GM21529 (cell line): ENCODE data around the gene PDXDC1.
"Not testable (repeated sequence)": the region's sequence is repeated elsewhere in the genome, so short reads cannot be mapped to it uniquely, and the experiment has no call there.

ENCODE experiments used
- ATAC-seq: cut with Tn5 transposase; IDR thresholded peaks from one replicate; pipeline ENCODE4 v1.9.1; 2021; ENCODE audit not compliant: unreplicated experiment

Gene PDXDC1

GRCh38 chr16:15035163-15035729, 60.4 kb downstream of the PDXDC1 start:
- ATAC-seq = no peak

GRCh38 chr16:15037003-15037402, 62.2 kb downstream of the PDXDC1 start:
- no peak for ATAC-seq

- ATAC-seq = no peak
Observed at GRCh38 chr16:15037745-15038144, 62.9 kb downstream of the PDXDC1 start.

GRCh38 chr16:15038689-15039088, 63.9 kb downstream of the PDXDC1 start:
- no peak for ATAC-seq

- ATAC-seq = no peak
Observed at GRCh38 chr16:15041271-15042004, 66.6 kb downstream of the PDXDC1 start.

GRCh38 chr16:15043344-15043743, 68.5 kb downstream of the PDXDC1 start:
- no peak for ATAC-seq

- no peak for ATAC-seq
Observed at GRCh38 chr16:15044286-15044685, 69.5 kb downstream of the PDXDC1 start.

GRCh38 chr16:15045270-15045669, 70.4 kb downstream of the PDXDC1 start:
- not testable (repeated sequence) for ATAC-seq

- no peak for ATAC-seq
Observed at GRCh38 chr16:15046692-15047376, 72.0 kb downstream of the PDXDC1 start.

- ATAC-seq = no peak
Observed at GRCh38 chr16:15049581-15050180, 74.9 kb downstream of the PDXDC1 start.

GRCh38 chr16:15050440-15050839, 75.6 kb downstream of the PDXDC1 start:
- ATAC-seq = not testable (repeated sequence)

GRCh38 chr16:15051387-15051951, 76.6 kb downstream of the PDXDC1 start:
- no peak for ATAC-seq

- no peak for ATAC-seq
Observed at GRCh38 chr16:15052747-15053476, 78.1 kb downstream of the PDXDC1 start.

- ATAC-seq = no peak
Observed at GRCh38 chr16:15053904-15054303, 79.1 kb downstream of the PDXDC1 start.

GRCh38 chr16:15054357-15055140, 79.7 kb downstream of the PDXDC1 start:
- ATAC-seq = no peak

- ATAC-seq = peak; percentile 59
Observed at GRCh38 chr16:15055141-15056053, 80.6 kb downstream of the PDXDC1 start.

- no peak for ATAC-seq
Observed at GRCh38 chr16:15057681-15058417, 83.0 kb downstream of the PDXDC1 start.

- no peak for ATAC-seq
Observed at GRCh38 chr16:15059324-15059723, 84.5 kb downstream of the PDXDC1 start.
